Measurements from ENCODE around the gene RAB29.
"Not testable (repeated sequence)": the region's sequence is repeated elsewhere in the genome, so short reads cannot be mapped to it uniquely, and the experiment has no call there.

RAB29 gene

GRCh38 chr1:205726619-205727125 lies 48.6 kb downstream of the RAB29 start:
- DNase-seq = no peak

DNA sequence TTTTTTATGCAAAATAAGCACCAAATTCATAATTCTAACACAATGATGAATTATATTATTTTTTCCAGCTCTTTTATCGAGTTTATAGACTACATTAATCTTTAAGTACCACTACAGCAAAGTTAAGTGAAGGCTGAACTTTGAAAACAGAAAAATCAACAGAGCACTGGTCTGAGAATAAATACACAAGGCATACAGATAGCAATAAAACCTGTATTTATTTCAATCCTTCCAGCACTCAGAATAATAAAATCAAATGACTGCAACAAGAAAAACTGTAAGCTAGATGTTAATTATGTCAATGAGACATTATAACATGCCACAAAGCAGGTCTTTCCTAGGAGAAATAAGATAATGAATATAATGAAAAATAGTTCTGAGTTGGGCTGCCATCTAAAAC lies 49.8 kb downstream of the RAB29 start:
- no peak for DNase-seq

DNA sequence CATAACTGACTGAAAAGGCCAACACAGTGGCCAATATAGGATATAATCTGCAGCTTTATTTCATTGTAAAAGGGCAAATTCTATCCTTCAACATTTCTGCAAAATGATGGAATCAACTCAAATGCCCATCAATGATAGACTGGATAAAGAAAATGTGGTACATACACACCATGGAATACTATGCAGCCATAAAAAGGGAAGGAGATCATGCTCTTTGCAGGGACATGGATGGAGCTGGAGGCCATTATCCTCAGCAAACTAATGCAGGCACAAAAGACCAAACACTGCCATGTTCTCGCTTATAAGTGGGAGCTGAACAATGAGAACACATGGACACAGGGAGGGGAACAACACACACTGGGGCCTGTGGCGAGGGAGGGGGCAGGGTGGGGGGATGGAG lies 54.5 kb downstream of the RAB29 start:
- DNase-seq = not testable (repeated sequence)

GRCh38 chr1:205719762-205720161 lies 55.5 kb downstream of the RAB29 start:
- no peak for DNase-seq

- no peak for DNase-seq
Observed at GRCh38 chr1:205719015-205719414, 56.3 kb downstream of the RAB29 start.
